Neural crest cell (in vitro differentiated cells): Measurements from ENCODE around the gene ECSCR. TPM values are rescaled to one million over a fixed set of nuclear protein-coding genes. Genes with fewer than 3 reads are reported as not detected.
A peak's percentile ranks its signal among the peaks of the same experiment; 100 is the strongest.
"Not testable (repeated sequence)": the region's sequence is repeated elsewhere in the genome, so short reads cannot be mapped to it uniquely, and the experiment has no call there.

ENCODE experiments used
- DNase-seq: peaks from one replicate; pipeline ENCODE4 v3.0.0; 2021; ENCODE audit warnings: low read depth, mixed read lengths, low spot score
- H3K27ac Mint-ChIP-seq: one replicate; pipeline ENCODE4 v1.8.0; 2021; ENCODE audit warnings: mild to moderate bottlenecking, mixed read lengths; ENCODE audit not compliant: unreplicated experiment
- H3K27me3 Mint-ChIP-seq: 2 replicates; pipeline ENCODE4 v1.8.0; 2021; ENCODE audit warnings: low read depth, mild to moderate bottlenecking, mixed read lengths
- H3K36me3 Mint-ChIP-seq: 2 replicates; pipeline ENCODE4 v1.8.0; 2021; ENCODE audit warnings: low read depth, mild to moderate bottlenecking, mixed read lengths
- H3K4me1 Mint-ChIP-seq: 2 replicates; pipeline ENCODE4 v1.8.0; 2021; ENCODE audit warnings: mixed read lengths
- H3K4me3 Mint-ChIP-seq: one replicate; pipeline ENCODE4 v1.8.0; 2021; ENCODE audit warnings: mild to moderate bottlenecking, mixed read lengths
- H3K9me3 Mint-ChIP-seq: 2 replicates; pipeline ENCODE4 v1.8.0; 2021; ENCODE audit warnings: mixed read lengths
- CTCF ChIP-seq: fragments of 200-600 bp; sonication (generic); conservative IDR thresholded peaks from 2 replicates; pipeline ENCODE4 v1.5.0; 2021; ENCODE audit warnings: antibody characterized with exemption, mild to moderate bottlenecking
- total RNA-seq: library from RNA; stranded (reverse); gene quantifications from 2 replicates; pipeline ENCODE4 v1.2.1, GENCODE V29; 2021

The ECSCR gene
- total RNA-seq, 1 donor from 2014 or later, result not detected

DNA sequence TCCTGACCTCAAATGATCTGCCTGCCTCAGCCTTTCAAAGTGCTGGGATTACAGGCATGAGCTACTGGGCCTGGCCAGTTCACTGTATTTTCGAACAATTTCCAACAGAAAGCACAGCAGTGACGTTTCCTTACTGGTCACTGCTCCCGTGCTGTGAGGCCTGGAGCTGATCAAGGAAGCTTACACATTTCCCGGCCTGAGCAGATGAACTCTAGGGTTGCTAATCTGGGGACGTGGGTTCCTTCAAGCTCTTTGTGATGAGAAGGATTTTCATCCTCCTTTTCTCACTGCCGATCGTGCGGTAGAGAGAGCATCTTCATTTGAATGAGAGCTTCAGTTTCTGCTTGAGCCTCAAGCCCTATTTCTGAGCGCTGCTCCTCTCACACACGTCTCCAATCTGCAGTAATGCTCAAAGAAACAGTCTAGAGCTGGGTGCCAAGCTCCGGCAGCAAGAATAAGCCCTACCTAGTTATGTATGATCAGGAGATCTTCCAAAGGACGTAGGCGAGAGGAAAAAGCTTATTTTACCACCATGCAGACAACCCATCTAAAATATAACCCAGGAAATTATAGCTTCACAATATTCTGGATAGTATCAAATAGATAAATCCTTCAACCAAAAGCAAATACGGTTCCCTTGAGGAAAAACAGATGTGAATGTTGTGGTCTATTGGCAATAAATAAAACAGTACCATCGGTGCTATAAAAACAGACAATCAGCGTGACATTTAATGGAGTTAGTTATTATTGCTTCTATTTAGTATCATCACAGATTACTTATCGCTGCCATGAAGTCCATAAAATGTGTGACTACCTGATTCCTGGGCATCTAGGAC lies 51.3 kb downstream of the ECSCR start:
- no peak overlapping the region for H3K27ac Mint-ChIP-seq
- no peak overlapping the region for H3K4me3 Mint-ChIP-seq
- no peaks in the 10 kb centered on the region for H3K9me3 Mint-ChIP-seq
- H3K27me3 Mint-ChIP-seq, result no peaks in the 10 kb centered on the region
- H3K4me1 Mint-ChIP-seq, result no peaks in the 10 kb centered on the region
- H3K36me3 Mint-ChIP-seq, result no peaks in the 10 kb centered on the region
- TF ChIP-seq CTCF, result no peak
- DNase-seq, result no peak

GRCh38 chr5:139410121-139410992 lies 52.2 kb downstream of the ECSCR start:
- DNase-seq, result no peak
- H3K27ac Mint-ChIP-seq, result no peak overlapping the region
- no peaks in the 10 kb centered on the region for H3K36me3 Mint-ChIP-seq
- no peaks in the 10 kb centered on the region for H3K9me3 Mint-ChIP-seq
- no peaks in the 10 kb centered on the region for H3K4me1 Mint-ChIP-seq
- no peaks in the 10 kb centered on the region for H3K27me3 Mint-ChIP-seq
- H3K4me3 Mint-ChIP-seq, result no peak overlapping the region
- no peak for TF ChIP-seq CTCF

DNA sequence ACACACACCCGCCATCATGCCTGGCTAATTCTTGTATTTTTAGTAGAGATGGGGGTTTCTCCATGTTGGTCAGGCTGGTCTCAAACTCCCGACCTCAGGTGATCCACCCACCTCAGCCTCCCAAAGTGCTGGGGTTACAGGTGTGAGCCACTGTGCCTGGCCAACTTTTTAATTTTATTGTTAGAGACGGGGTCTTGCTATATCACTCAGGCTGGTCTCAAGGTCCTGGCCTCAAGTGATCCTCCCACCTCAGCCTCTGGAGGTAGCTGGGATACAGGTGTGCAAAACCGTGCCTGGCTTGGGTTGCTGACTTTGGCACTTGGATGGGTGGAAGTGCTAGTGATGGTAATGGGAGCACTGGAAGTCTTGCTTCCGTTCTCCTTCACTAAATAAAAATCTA lies 53.4 kb downstream of the ECSCR start:
- H3K36me3 Mint-ChIP-seq, H3K4me1 Mint-ChIP-seq, H3K27ac Mint-ChIP-seq, DNase-seq, H3K4me3 Mint-ChIP-seq, H3K27me3 Mint-ChIP-seq, H3K9me3 Mint-ChIP-seq: not testable (repeated sequence)

DNA sequence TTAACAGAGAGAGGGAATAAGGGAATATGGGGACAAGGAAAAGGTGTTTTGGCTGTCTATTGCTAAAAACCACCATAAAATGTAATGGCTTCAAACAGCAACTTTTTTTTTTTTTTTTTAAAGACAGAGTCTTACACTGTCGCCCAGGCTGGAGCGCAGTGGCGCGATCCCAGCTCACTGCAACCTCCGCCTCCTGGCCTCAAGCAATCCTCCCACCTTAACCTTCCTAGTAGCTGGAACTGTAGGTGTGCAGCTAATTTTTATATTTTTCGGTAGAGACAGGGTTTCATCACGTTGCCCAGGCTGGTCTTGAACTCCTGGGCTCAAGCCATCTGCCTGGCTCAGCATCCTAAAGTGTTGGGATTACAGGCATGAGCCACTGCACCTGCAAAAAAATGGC lies 54.4 kb downstream of the ECSCR start:
- DNase-seq, result no peak
- Mint-ChIP-seq H3K9me3 (no peaks in the 10 kb centered on the region), H3K36me3 (no peaks in the 10 kb centered on the region), H3K4me1 (peaks cover 15% of the 10 kb centered on the region), H3K27me3 (no peaks in the 10 kb centered on the region), H3K27ac (no peak overlapping the region), H3K4me3 (no peak overlapping the region)
- no peak for TF ChIP-seq CTCF

- Mint-ChIP-seq H3K4me3 (no peak overlapping the region), H3K27ac (no peak overlapping the region), H3K27me3 (no peaks in the 10 kb centered on the region), H3K4me1 (peaks cover 21% of the 10 kb centered on the region), H3K9me3 (no peaks in the 10 kb centered on the region), H3K36me3 (no peaks in the 10 kb centered on the region)
- DNase-seq, result no peak
- TF ChIP-seq CTCF, result no peak
These were observed 55.0 kb downstream of the ECSCR start for GRCh38 chr5:139407517-139407916.

GRCh38 chr5:139406963-139407362 lies 55.6 kb downstream of the ECSCR start:
- Mint-ChIP-seq H3K27me3 (no peaks in the 10 kb centered on the region), H3K9me3 (no peaks in the 10 kb centered on the region), H3K36me3 (no peaks in the 10 kb centered on the region), H3K4me3 (peak overlapping the region; percentile 21), H3K4me1 (peaks cover 23% of the 10 kb centered on the region), H3K27ac (no peak overlapping the region)
- DNase-seq, result no peak
- no peak for TF ChIP-seq CTCF
